H1 (cell line): ENCODE data around the gene MOB3C. TPM values are rescaled to one million over a fixed set of nuclear protein-coding genes. Genes with fewer than 3 reads are reported as not detected.

Experiments
- CTCF ChIA-PET: fragments of 300-600 bp; sonication (Branson Sonifier 250); formaldehyde crosslinking; loops from one replicate; lab custom pipeline; 2021; ENCODE audit not compliant: partially characterized antibody; lab: Charles Lee
- POLR2A ChIA-PET: fragments of 300-600 bp; sonication (Branson Sonifier 250); formaldehyde crosslinking; loops from one replicate; lab custom pipeline; 2021; ENCODE audit warnings: inconsistent platforms; ENCODE audit not compliant: partially characterized antibody; lab: Charles Lee
- DNase-seq, 2 experiments: peaks; one replicate each; pipeline versions ENCODE4 v3.0.0 to v3.0.0-alpha.2; 2010 to 2022; ENCODE audit warnings: low spot score in 2 of 2, low read depth in 1 of 2, mixed read lengths in 1 of 2
- FAIRE-seq: peaks from 2 replicates; lab custom pipeline; 2011; peaks lifted over from hg19 to GRCh38; lab: Jason Lieb, UNC
- H2AFZ ChIP-seq: 2 replicates; pipeline ENCODE4 v1.8.1; 2012; ENCODE audit warnings: low read length, inconsistent platforms
- H2AK5ac ChIP-seq: 2 replicates; pipeline ENCODE4 v1.6.1; 2013; ENCODE audit warnings: low read depth, low read length
- H2BK120ac ChIP-seq: replicated peaks from 2 replicates; pipeline ENCODE3; 2013; ENCODE audit warnings: low read depth, low read length, inconsistent platforms
- H2BK12ac ChIP-seq: 2 replicates; pipeline ENCODE4 v1.6.1; 2013; ENCODE audit warnings: low read depth, low read length
- H2BK15ac ChIP-seq: 2 replicates; pipeline ENCODE4 v1.6.1; 2013; ENCODE audit warnings: low read length
- H2BK20ac ChIP-seq: 2 replicates; pipeline ENCODE4 v1.6.1; 2013; ENCODE audit warnings: low read length
- H2BK5ac ChIP-seq: 2 replicates; pipeline ENCODE4 v1.6.1; 2013; ENCODE audit warnings: low read depth, low read length
- H3K14ac ChIP-seq: 2 replicates; pipeline ENCODE4 v1.6.1; 2013; ENCODE audit warnings: inconsistent platforms; ENCODE audit not compliant: insufficient read length
- H3K18ac ChIP-seq: 2 replicates; pipeline ENCODE4 v1.6.1; 2013; ENCODE audit warnings: low read length; ENCODE audit errors: extremely low read depth
- H3K23ac ChIP-seq: 2 replicates; pipeline ENCODE4 v1.6.1; 2013; ENCODE audit warnings: inconsistent platforms; ENCODE audit not compliant: insufficient read length
- H3K23me2 ChIP-seq: 2 replicates; pipeline ENCODE4 v1.6.1; 2013; ENCODE audit warnings: low read depth, low read length
- H3K27ac ChIP-seq: 2 replicates; pipeline ENCODE4 v1.6.1; 2011; ENCODE audit warnings: low read depth, low read length, inconsistent platforms
- H3K27me3 ChIP-seq, 4 experiments: replicated peaks in 1 of 4; 1 replicate in 1 of 4; 2 replicates in 3 of 4; pipeline versions ENCODE4 v1.6.1 to v1.8.1; 2011 to 2013; ENCODE audit warnings: low read length in 3 of 4, mild to moderate bottlenecking in 3 of 4, inconsistent platforms in 2 of 4, mixed read lengths in 2 of 4, moderate library complexity in 1 of 4; ENCODE audit not compliant: control insufficient read depth in 3 of 4, insufficient read depth in 3 of 4; ENCODE audit errors: extremely low read depth in 1 of 4
- H3K36me3 ChIP-seq, 4 experiments: 2 replicates each; pipeline versions ENCODE4 v1.6.1 to v1.8.1; 2011 to 2013; ENCODE audit warnings: mild to moderate bottlenecking in 4 of 4, low read length in 3 of 4, moderate library complexity in 2 of 4, control low read depth in 1 of 4, inconsistent platforms in 1 of 4; ENCODE audit not compliant: insufficient read depth in 4 of 4, control insufficient read depth in 2 of 4
- H3K4ac ChIP-seq: replicated peaks from 2 replicates; pipeline ENCODE3; 2013; ENCODE audit warnings: low read length, low read depth, mixed read lengths, inconsistent platforms; ENCODE audit not compliant: insufficient read length
- H3K4me1 ChIP-seq, 4 experiments: replicated peaks in 1 of 4; 1 replicate in 1 of 4; 2 replicates in 3 of 4; pipeline versions ENCODE4 v1.6.1 to v1.8.1; 2011 to 2013; ENCODE audit warnings: low read length in 3 of 4, inconsistent platforms in 2 of 4, mixed read lengths in 1 of 4; ENCODE audit not compliant: insufficient read depth in 4 of 4, control insufficient read depth in 3 of 4
- H3K4me2 ChIP-seq, 2 experiments: 2 replicates each; pipeline versions ENCODE4 v1.6.1 to v1.8.1; 2011 to 2013; ENCODE audit warnings: low read depth in 2 of 2, low read length in 2 of 2, control low read depth in 1 of 2, inconsistent platforms in 1 of 2, mild to moderate bottlenecking in 1 of 2; ENCODE audit not compliant: insufficient read depth in 1 of 2
- H3K4me3 ChIP-seq, 4 experiments: fragments of 200-600, 300-600 bp in 1 of 4; sonication (generic), shearing (Covaris generic), sonication (Bioruptor Twin) in 1 of 4; 2 replicates each; pipeline versions ENCODE4 v1.5.1 to v1.8.1; 2011 to 2016; ENCODE audit warnings: low read length in 4 of 4, low read depth in 3 of 4, control low read depth in 2 of 4, inconsistent platforms in 2 of 4, mild to moderate bottlenecking in 2 of 4, mixed read lengths in 1 of 4, moderate library complexity in 1 of 4; ENCODE audit not compliant: insufficient read depth in 2 of 4; ENCODE audit errors: extremely low read depth in 1 of 4
- H3K56ac ChIP-seq: replicated peaks from 2 replicates; pipeline ENCODE3; 2013; ENCODE audit warnings: low read depth, mild to moderate bottlenecking, mixed read lengths, low read length, inconsistent platforms; ENCODE audit not compliant: insufficient read length
- H3K79me1 ChIP-seq: 2 replicates; pipeline ENCODE4 v1.6.1; 2013; ENCODE audit warnings: low read depth, low read length, control low read depth
- H3K79me2 ChIP-seq, 2 experiments: 2 replicates each; pipeline versions ENCODE4 v1.6.1 to v1.8.1; 2012 to 2013; ENCODE audit warnings: low read length in 2 of 2, mild to moderate bottlenecking in 2 of 2, inconsistent platforms in 1 of 2; ENCODE audit not compliant: insufficient read depth in 2 of 2, control insufficient read depth in 1 of 2
- H3K9ac ChIP-seq, 4 experiments: replicated peaks in 1 of 4; 1 replicate in 1 of 4; 2 replicates in 3 of 4; pipeline versions ENCODE4 v1.6.1 to v1.8.1; 2011 to 2013; ENCODE audit warnings: low read depth in 3 of 4, low read length in 3 of 4, control low read depth in 2 of 4, mild to moderate bottlenecking in 2 of 4, moderate library complexity in 2 of 4, inconsistent platforms in 1 of 4; ENCODE audit errors: extremely low read depth in 1 of 4
- H3K9me3 ChIP-seq, 2 experiments: 2 replicates each; pipeline versions ENCODE4 v1.6.1 to v1.8.1; 2012 to 2013; ENCODE audit warnings: mild to moderate bottlenecking in 2 of 2, moderate library complexity in 2 of 2, control low read depth in 1 of 2, inconsistent platforms in 1 of 2, low read depth in 1 of 2, low read length in 1 of 2, mixed read lengths in 1 of 2; ENCODE audit not compliant: insufficient read depth in 2 of 2
- H4K20me1 ChIP-seq, 2 experiments: replicated peaks in 1 of 2; 2 replicates each; pipeline versions ENCODE3 to v1.8.1; 2011 to 2013; ENCODE audit warnings: inconsistent platforms in 2 of 2, low read length in 2 of 2, mild to moderate bottlenecking in 1 of 2; ENCODE audit not compliant: insufficient read depth in 2 of 2, control insufficient read depth in 1 of 2
- H4K5ac ChIP-seq: 2 replicates; pipeline ENCODE4 v1.6.1; 2013; ENCODE audit warnings: low read length, low read depth, mixed read lengths, inconsistent platforms; ENCODE audit not compliant: insufficient read length
- H4K8ac ChIP-seq: 2 replicates; pipeline ENCODE4 v1.8.0; 2013; ENCODE audit warnings: mild to moderate bottlenecking, moderate library complexity, low read length, inconsistent platforms; ENCODE audit not compliant: insufficient read depth; ENCODE audit errors: extremely low read depth
- H4K91ac ChIP-seq: replicated peaks from 2 replicates; pipeline ENCODE3; 2013; ENCODE audit warnings: low read length, mixed read lengths, inconsistent platforms; ENCODE audit not compliant: insufficient read length
- FOSL1 ChIP-seq: IDR thresholded peaks from 2 replicates; pipeline ENCODE4 v1.6.1; 2011; ENCODE audit warnings: mild to moderate bottlenecking, low read depth, low read length, moderate library complexity; ENCODE audit not compliant: insufficient read depth
- JUND ChIP-seq: IDR thresholded peaks from 2 replicates; pipeline ENCODE4 v1.6.1; 2011; ENCODE audit warnings: mild to moderate bottlenecking, improper control_type of control experiment, low read length
- KDM4A ChIP-seq: IDR thresholded peaks from one replicate; pipeline ENCODE4 v1.7.1; 2012; ENCODE audit warnings: low read depth, mild to moderate bottlenecking, moderate library complexity, low read length, inconsistent platforms; ENCODE audit not compliant: severe bottlenecking
- PHF8 ChIP-seq: fragments of 200-600 bp; sonication (generic); conservative IDR thresholded peaks from 2 replicates; pipeline ENCODE4 v1.7.1; 2012; ENCODE audit warnings: low read depth, mild to moderate bottlenecking, inconsistent platforms, low read length, moderate library complexity
- SRF ChIP-seq: IDR thresholded peaks from 2 replicates; pipeline ENCODE4 v1.6.1; 2011; ENCODE audit warnings: mild to moderate bottlenecking, low read depth, low read length, moderate library complexity
- WGBS, 2 experiments: shearing (Covaris generic) in 1 of 2; methylation state at CpG; one replicate each; pipeline versions ENCODE4 v1.1.6 to v1.1.7; 2013 to 2015; ENCODE audit warnings: low lambda C conversion rate in 2 of 2, mixed read lengths in 2 of 2, inconsistent platforms in 1 of 2, low coverage in 1 of 2, missing lambda C conversion rate in 1 of 2; ENCODE audit not compliant: insufficient replicate concordance in 2 of 2, insufficient coverage in 1 of 2, insufficient read length in 1 of 2; ENCODE audit errors: extremely low coverage in 1 of 2, missing lambda C conversion rate in 1 of 2; 5-methylcytosine and 5-hydroxymethylcytosine counted together
- polyA plus RNA-seq, 7 experiments: library from polyadenylated mRNA; depleted of rRNA in 3 of 7; stranded (reverse) in 5 of 7; unstranded in 2 of 7; fragments of >200 nt in 5 of 7; fragments of 200-250 nt in 2 of 7; gene quantifications; 1 replicate in 5 of 7; 2 replicates in 1 of 7; 4 replicates in 1 of 7; pipeline versions ENCODE4 v1.2.1 to v1.2.3, GENCODE V29; 2011 to 2013; ENCODE audit warnings: missing spikeins in 2 of 7, mixed read lengths in 2 of 7
- total RNA-seq: library from RNA; stranded (reverse); fragmentation: NEBNext Ultra II Directional; extraction: Animal tissue kit (Norgen Biotek cat#: 25700); gene quantifications from 2 replicates; pipeline ENCODE4 v1.2.1, GENCODE V29; 2021

MOB3C gene
- total and polyA plus RNA-seq, 2 of the 8 experiments (the other 6 are each of a cell fraction or from before 2014, with no cell fraction given) = 5.8 to 6.6 TPM

DNA sequence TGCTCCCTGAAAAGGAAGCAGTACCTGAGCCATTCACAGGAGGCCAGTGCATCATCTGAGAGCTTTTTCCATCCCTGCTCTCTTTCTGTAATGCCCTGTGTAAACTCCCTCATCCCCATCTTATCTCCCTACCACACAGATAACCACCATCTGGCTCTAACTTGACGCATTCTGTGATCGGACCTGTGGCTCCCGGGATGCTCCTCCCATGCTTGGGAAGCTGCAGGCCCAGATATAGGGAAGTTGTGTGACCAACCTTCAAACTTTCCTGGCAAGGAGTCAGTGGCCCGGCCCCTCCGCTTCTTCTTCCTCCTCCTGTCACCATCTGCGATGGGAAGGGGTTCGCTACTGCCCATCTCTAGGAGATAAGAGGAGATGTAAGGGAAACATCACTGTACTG, 33.6 kb downstream of the MOB3C start:
- H4K91ac ChIP-seq = no peak overlapping the region
- H3K14ac ChIP-seq = no peak overlapping the region
- H4K8ac ChIP-seq = no peak overlapping the region
- H3K27me3 ChIP-seq = no peaks in the 10 kb centered on the region
- no peak overlapping the region for H3K27ac ChIP-seq
- DNase-seq (no peak), FAIRE-seq (no peak)
- no peak overlapping the region for H2BK12ac ChIP-seq
- H3K79me2 ChIP-seq = no peaks in the 10 kb centered on the region
- H3K4me1 ChIP-seq = peaks cover 0 to 3% (median under 1%) of the 10 kb centered on the region in 4 experiments; a peak in 1 of 7 replicates
- no peak overlapping the region for H2BK120ac ChIP-seq
- H3K23me2 ChIP-seq = no peaks in the 10 kb centered on the region
- H4K5ac ChIP-seq = no peak overlapping the region
- no peak overlapping the region for H2AFZ ChIP-seq
- H3K4me3 ChIP-seq = no peak overlapping the region
- H3K56ac ChIP-seq = no peak overlapping the region
- H3K9me3 ChIP-seq = no peaks in the 10 kb centered on the region
- no peaks in the 10 kb centered on the region for H3K79me1 ChIP-seq
- no peak overlapping the region for H2AK5ac ChIP-seq
- ChIA-PET POLR2A (interaction anchor here (1.1 kb wide), 1 partner anchor 21 kb away, joined by 3 read pairs; the partner anchor contains the start of gene MKNK1), CTCF (interaction anchor here (0.7 to 8.2 kb wide), 9 partner anchors 12 to 590 kb away, joined by 3 to 52 read pairs (median 3); partner anchors contain the start of gene MKNK1)
- no peak overlapping the region for H3K4ac ChIP-seq
- H3K23ac ChIP-seq = no peak overlapping the region
- no peak overlapping the region for H3K9ac ChIP-seq
- H3K18ac ChIP-seq = no peak overlapping the region
- no peak overlapping the region for H2BK20ac ChIP-seq
- 91% methylated on average over 7 of the region's 7 CpGs; no CpG with 5 or more reads in 1 of the 2 experiments for WGBS, 2 experiments
- H2BK5ac ChIP-seq = no peak overlapping the region
- H3K36me3 ChIP-seq = peaks cover 0 to 9% (median 0%) of the 10 kb centered on the region in 4 experiments; a peak in 2 of 8 replicates
- H2BK15ac ChIP-seq = no peak overlapping the region
- no peaks in the 10 kb centered on the region for H4K20me1 ChIP-seq
- no peak overlapping the region for H3K4me2 ChIP-seq
- no peak for TF ChIP-seq PHF8
- TF ChIP-seq KDM4A = no peak
- no peak for TF ChIP-seq JUND
- no peak for TF ChIP-seq FOSL1
- TF ChIP-seq SRF = no peak
